D341Med (cell line): Measurements from ENCODE around the gene CYP1A1.
"Not testable (repeated sequence)": the region's sequence is repeated elsewhere in the genome, so short reads cannot be mapped to it uniquely, and the experiment has no call there.

Experiments
- DNase-seq: peaks from one replicate; pipeline ENCODE4 v3.0.0; 2012; ENCODE audit warnings: low spot score

Gene CYP1A1

DNA sequence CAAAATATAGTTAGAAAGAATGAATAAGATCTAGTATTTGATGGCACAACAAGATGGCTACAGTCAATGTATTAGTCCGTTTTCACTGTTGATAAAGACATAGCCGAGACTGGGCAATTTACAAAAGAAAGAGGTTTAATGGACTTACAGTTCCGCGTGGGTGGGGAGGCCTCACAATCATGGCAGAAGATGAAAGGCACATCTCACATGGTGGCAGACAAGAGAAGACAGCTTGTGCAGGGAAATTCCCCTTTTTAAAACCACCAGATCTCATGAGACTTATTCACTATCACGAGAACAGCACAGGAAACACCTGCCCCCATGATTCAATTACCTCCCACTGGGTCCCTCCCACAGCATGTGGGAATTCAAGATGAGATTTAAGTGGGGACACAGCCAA, 12.9 kb upstream of the CYP1A1 start:
- not testable (repeated sequence) for DNase-seq

DNA sequence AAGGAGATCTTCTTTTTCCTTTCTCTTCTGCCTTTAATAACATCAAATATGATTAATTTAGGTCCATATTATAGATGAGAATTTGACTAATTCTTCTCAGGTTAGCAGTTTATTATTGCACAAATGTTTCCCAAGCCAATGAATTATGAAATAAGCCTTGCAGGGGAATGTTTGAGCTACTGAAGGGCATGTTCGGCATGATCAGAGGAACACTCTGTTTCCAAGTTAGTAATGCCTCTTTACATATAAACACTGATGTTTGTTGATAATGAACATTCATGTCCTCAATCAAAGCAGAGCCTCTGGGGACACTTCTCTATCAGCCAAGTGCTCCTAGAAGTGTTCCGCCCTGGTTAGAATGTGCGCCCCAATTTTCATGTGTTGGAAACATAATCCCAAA, 10.0 kb upstream of the CYP1A1 start:
- no peak for DNase-seq

DNA sequence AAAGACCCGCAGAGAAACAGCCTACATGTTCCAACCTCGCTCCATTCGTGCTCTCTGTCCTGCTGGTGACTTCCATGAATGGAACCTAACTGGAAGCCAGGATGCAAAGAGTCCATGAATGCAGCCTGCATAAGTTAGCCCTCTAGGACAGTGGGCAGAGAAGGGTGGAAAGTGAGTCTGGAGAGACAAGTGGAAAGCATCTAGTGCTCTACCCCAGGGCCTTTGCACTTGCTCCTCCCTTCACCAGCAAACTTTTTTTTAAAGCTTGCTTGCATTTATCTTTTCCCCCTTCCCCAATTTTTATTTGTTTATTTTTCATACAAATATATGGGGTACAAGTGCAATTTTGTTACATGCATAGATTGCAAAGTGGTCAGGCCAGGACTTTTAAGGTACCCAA, 7.9 kb upstream of the CYP1A1 start:
- no peak for DNase-seq

DNA sequence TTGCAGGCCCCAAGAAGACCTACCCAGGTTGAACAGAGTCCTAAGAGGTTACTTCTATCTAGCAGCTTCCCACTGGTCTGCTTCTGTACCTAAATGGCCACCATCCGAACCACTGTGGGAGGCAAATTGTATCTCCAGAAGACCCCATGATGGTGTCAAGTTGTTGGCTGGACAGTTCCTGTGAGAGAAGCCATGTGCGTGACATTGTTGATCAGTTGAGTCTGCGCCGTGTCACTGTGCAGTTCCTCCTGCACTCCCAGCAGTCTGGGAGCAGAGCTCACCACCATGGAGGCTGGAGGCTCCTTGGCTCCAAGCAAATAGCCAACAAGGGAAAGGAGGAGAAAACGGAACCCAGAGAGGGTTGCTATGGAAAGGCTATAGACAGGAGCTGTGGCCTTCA, 7.5 kb upstream of the CYP1A1 start:
- DNase-seq, result no peak

DNA sequence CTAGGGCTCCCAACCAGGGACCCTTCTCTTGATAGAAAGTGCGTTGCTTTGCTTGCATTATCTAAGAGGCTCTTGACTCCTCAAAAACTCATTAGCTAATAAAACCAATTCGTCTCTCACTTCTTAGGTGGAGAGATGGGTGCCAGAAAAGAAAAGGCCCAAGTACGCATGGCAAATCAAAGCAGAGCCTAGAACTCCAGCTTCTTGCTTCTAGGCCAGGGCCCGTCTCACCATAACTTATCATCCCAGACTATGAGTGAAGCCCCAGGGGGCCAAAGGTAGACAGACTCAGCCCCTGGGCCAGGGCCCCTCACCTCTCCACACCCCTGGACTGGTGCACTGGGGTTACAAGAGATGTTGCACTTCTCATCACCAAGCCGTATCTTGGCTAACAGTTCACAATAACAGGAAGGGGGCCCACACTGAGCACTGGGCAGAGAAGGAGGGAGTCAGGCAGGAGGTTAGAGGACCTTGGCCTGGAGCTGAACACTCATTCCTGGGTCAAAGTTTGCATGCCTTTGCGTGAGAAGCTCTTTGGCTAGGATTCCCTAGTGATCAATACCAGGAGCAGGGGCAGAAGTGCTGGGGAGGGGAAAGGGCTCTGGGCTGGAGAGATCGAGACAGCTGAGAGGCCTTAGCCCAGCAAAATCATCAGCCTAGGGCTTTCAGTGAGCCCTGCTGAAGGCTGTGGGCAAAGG, 5.4 kb upstream of the CYP1A1 start:
- DNase-seq, result no peak

DNA sequence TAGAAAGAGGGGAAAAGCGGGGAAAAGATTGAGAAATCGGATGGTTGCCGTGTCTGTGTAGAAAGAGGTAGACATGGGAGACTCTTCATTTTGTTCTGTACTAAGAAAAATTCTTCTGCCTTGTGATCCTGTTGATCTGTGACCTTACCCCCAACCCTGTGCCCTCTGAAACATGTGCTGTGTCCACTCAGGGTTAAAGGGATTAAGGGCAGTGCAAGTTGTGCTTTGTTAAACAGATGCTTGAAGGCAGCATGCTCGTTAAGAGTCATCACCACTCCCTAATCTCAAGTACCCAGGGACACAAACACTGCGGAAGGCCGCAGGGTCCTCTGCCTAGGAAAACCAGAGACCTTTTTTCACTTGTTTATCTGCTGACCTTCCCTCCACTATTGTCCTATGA, 4.0 kb upstream of the CYP1A1 start:
- not testable (repeated sequence) for DNase-seq

DNA sequence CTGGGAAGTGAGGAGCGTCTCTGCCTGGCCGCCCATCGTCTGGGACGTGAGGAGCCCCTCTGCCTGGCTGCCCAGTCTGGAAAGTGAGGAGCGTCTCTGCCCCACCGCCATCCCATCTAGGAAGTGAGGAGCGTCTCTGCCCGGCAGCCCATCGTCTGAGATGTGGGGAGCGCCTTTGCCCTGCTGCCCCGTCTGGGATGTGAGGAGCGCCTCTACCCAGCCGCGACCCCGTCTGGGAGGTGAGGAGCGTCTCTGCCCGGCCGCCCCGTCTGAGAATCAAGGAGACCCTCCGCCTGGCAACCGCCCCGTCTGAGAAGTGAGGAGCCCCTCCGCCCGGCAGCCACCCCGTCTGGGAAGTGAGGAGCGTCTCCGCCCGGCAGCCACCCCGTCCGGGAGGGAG, 3.4 kb upstream of the CYP1A1 start:
- not testable (repeated sequence) for DNase-seq

DNA sequence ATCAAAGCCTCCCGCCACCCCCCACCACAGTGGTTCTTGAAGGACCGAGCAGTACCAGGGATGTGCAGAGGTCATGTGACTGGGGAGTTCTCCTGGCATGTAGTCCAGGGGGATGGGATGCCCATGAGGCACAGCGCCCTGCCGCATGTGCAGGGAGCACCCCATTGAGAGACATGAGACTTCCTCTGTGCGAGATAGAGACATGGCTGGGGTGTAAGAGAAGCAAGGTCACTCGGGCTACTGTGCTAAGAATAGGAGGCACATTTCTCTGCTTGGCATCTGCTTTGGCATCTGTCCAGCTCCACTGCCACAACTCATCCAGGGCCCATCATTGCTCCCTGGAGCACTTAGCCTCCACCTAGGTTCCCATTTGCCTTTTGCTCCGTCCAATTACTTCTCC, 2.4 kb upstream of the CYP1A1 start:
- DNase-seq, result no peak

DNA sequence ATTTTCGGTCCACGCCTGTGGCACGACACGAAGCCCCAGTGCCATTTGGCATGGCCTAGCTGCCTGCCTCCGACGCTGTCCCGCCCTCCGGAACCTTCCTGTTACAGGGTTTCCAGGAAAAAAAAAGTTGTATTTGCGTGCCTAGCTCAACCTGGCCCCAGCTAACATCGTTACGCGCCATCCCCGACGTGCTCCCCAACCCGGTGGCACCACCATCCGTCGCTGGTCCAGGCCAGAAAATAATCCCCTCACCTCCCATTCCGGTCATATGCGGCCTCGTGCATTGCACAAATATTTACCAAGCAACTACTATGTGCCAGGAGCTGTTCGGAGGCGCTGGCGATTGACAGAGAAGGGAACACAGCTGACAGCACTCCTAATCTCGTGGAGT, 1.4 kb upstream of the CYP1A1 start:
- no peak for DNase-seq

DNA sequence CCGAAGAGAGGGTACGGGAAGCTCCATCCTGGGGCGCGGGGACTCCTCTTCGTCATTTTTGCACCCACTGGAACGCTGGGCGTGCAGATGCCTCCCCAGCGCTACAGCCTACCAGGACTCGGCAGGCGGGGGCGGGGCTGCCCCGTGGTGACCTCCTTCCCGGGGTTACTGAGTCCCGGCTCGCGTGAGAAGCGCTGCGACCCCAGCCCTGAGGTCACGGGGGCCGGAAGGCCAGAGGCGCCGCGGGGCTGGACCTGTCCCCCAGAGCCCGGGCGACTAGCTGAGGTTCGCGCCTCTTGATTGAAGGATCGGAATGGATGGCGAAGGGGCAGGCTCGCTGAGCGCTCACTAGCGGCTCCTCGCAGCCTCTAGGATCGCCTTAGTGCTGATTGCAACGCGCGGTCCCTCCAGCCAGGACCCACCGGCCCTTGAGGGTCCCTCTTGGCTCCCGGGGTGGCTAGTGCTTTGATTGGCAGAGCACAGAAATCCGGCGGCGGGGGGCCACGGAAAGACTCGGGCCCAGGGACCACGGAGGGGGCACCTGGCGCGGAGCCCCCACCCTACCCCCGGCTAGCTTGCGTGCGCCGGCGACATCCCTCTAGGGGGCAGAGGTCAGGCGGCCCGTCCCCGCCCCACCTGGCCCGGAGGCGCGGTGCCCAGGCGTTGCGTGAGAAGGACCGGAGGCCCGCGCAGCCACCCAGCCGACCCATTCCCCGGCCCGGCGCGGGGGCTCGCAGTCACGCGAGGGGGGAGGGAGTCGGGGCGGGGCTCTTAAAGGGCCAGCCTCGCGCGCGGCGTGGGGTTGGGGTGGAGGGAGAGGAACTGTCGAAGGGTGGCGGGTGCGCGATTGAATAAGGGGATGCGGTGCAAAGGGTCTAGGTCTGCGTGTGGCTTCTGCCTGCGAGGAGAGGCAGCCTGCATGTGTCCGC, 781 bp upstream of the CYP1A1 start:
- DNase-seq, result peak; percentile 66

DNA sequence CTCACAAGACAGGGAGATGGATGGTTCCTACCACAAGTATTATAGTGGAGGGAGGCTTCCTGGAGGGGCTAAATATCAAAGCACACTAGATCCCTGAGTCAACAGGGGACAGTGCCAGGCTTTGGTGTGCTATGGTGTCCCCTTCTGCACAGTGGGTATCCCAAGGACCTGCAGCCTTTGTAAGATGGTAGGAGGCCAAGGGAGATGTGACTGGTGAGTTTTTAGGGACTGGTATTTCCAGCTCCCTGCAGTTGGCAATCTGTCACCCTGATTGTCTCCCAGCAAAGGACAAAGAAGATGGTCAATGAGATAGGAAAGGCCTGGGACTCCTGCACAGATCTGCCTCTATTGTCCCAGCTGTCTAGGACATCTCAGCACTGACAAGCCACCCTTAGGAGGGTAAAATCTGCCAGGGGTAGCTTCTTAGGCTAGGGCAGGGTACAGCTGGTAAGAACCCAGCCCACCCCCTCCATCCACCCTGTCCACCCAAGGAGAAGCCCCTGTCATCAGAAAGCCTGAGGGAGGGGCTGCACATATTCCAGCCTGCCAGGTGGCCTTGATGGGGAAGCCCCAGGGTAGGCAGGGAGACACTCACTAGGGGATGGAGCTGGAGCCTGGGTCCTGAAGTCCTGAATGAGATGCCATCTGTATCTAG, 631 bp downstream of the CYP1A1 start:
- no peak for DNase-seq

DNA sequence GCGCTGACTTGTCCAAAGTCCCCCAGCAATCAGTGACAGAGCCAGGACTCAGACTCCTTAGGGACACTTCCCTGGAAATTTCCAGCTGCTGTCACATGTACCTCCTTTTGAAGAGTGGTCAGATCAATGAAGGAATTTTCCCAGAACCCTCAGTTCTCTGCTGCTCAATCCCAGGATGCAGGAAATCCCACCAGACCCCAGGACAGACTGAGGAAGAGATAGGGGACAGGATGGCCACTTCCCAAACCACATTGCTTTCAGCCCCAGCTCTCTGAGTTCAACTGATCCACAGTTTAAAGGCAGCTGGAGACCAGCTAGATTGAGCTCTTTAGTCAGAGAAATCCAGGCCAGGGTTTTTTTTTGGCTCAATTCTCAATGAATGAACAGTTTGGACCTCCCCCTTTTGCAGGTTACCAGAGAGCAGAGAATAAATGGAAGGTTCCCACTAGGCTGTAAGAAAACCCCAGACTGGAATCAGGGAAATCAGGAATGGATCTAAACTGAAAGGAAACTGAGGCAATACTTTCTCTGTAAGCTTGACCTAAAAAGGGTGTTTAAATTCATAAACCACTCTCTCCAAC, 1.5 kb downstream of the CYP1A1 start:
- peak; percentile 63 for DNase-seq

DNA sequence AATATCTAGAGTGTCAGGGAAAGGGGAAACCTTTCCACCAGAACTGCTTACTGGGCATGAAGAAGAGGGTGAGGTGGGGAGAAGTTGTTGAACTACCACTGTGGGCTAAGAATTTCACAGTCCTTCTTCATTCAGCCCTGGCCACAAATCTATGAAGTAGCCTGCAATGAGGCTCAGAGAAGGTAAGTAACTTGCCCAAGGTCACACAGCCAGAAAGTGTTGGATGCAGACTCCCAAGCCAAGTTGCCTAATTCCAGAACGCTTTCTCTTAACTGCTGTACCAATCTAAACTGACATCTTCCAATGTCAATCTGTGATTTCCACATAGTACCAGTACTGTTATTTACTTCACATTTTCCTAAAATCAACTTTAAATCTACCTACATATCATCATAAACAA, 2.1 kb downstream of the CYP1A1 start:
- DNase-seq, result no peak

DNA sequence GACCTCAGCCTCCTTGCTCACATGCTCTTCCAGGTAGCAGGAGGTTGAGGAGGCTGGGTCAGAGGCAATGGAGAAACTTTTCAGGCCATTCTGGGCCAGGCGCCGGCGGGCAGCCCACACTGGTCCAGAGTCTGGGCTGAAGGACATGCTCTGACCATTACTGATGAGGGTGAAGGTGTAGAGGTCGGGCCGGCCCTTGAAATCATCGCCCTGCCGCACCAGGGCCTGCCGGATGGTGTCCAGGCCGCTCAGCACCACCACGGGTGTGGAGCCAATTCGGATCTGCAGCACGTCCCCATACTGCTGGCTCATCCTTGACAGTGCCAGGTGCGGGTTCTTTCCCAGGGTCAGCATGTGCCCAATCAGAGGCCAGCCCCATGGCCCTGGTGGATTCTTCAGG, 2.7 kb downstream of the CYP1A1 start:
- DNase-seq, result no peak

DNA sequence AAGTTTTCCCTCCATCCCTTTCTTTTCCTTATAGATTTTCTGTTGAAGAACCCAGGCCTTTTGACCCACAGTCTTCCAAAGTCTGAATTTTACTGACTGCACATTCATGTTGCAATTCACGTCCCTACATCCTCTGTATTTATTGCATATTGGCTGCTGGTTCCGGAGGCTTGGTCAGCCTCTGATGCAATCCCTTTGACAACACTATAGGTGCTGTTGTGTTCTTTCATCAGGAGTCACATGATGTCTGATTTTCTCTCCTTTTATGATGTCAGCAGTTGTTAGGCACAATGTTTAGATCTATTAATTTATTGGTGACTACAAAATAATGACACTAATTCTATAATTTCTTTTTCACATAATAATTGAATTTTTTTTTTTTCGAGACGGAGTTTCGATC, 8.7 kb downstream of the CYP1A1 start:
- DNase-seq, result no peak

DNA sequence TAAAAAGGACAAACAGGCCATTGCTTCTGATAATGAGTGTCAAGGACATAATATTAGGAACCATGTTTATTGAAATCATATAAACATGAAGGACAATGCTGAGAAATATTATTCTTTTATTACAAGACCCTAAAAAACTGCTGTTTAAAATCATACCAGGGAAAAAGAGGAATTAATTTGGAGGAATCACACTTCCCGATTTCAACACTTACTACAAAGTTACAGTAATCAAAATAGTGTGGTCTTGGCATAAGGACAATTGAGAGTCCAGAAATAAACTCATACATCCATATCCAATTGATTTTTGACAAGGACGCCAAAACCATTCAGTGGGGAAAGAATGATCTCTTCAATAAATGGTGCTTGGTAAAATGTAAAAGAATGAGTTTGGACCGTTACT, 13.0 kb downstream of the CYP1A1 start:
- DNase-seq, result no peak

DNA sequence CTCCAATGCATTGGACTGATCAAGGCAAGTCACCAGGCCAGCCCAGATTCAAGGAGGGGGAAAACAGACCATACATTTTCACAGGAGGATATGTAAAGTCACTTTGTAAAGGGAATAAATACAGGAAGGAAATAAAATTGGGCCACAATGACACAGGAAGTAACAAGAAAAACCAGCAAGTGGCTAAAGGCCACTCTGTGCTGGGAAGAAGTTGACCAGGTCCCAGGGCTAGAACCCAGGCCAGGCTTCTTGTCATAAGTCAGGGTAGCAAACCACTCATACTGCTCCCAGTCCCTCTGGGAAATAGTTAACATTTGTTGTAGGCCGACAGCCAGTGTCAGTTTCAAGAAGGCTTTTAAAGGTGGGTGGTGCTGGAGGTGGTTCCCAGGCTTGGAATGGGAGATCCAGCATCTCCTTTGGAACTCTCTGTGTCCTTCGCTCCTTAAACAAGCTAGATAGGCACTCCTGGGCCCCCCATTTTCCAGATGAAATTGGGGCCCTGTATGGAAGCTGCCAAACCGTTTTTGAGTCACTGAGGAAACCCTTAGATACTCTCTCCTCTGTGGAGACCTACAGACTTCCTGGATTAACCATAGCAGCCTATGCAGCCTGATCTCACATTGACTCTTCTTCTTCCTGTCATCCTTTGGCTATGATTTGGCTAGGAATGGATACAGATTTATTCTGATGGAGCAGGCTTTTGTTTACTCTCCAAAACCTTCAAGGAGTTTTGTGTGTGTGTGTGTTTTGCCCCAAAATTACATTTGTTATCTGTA, 14.8 kb downstream of the CYP1A1 start:
- no peak for DNase-seq

DNA sequence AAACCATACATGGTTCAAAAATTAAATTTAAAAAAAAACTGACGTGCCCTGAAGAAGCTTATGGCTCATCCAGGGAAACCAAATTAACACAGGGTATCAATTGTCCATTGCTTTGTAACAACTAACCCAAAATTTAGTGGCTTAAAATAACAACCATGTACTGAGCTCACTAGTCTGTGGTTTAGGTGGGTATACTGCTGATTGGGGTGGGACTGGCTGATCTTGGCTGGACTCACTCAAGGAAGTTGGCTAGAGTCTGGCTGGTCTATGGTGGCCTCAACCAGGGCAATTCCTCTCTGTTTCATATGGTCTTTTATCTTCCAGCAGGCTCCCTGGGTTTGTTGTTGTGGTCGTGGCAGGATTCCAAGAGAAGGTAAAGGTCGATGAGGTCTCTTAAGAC, 15.4 kb downstream of the CYP1A1 start:
- no peak for DNase-seq

DNA sequence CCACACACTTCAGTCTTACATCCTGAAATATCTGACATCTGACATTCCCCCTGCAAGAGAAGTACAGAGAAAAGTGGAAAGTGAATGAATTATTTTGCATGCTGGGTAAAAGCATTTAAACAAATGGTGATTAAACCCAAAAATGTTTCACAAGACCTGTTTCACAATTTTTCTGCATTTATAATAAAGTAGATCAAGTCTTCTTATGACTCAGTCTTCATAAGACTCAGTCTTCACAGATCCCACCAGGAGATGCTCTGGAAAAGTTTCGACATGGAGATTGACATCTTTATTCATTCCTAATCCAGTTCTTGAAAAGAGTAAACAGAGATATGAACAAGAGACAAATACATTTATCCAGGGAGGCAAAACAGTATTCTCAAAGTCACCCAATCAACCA, 16.3 kb downstream of the CYP1A1 start:
- no peak for DNase-seq

DNA sequence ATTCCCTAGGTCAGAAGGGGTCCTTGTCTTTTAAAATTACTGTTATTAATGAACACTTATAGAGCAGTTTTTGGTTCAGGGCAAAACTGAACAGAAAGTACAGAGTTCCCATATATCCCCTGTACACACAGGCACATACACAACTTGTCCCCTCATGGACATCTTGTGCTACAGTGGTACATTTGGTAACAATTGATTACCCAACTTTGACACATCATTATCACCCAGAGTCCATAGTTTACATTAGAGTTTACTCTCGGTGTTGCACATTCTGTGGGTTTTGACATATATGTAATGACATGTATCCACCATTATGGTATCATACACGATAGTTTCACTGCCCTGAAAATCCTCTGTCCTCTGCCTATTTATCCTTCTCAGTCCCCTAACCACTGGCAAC, 28.5 kb downstream of the CYP1A1 start:
- no peak for DNase-seq

DNA sequence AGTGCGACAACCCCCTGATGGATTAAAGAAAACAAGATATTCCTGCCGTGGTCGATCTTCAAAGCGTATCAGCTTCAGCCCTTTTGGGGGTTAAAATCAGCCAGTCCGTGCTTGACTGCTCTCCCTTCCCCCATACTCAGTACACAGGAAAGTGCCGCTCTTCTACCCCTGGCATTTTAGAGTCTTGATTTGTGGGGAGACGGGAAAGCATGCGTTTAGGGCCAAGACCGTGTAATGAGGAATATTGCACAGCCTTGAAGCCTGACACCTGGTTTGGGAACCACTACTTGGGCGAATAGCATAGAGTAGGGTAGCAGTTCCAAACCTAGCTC, 29.0 kb downstream of the CYP1A1 start:
- DNase-seq, result no peak
